Panc1 (cell line): ENCODE data around the gene HPN. TPM values are rescaled to one million over a fixed set of nuclear protein-coding genes. Genes with fewer than 3 reads are reported as not detected.

Experiments used
- ATAC-seq: fragments of 200-7000 bp; cut with Tn5 transposase; 2 replicates; pipeline ENCODE4 v1.9.1; 2020; ENCODE audit warnings: mild to moderate bottlenecking, moderate library complexity
- BruUV-seq: library from RNA; stranded (reverse); fragments of 400-500 nt; replicated peaks from 2 replicates; lab custom pipeline; 2021; lab: Mats Ljungman, UMichigan
- CTCF ChIA-PET: fragments of 300-600 bp; sonication (Branson Sonifier 250); formaldehyde crosslinking; loops from one replicate; lab custom pipeline; 2022; ENCODE audit warnings: antibody characterized with exemption; lab: Charles Lee
- POLR2A ChIA-PET: fragments of 300-600 bp; sonication (Branson Sonifier 250); formaldehyde crosslinking; loops from one replicate; lab custom pipeline; 2022; ENCODE audit warnings: antibody characterized with exemption; lab: Charles Lee
- DNase-seq: peaks from one replicate; pipeline ENCODE4 v3.0.0-alpha.2; 2010; ENCODE audit warnings: low read depth, low spot score
- H3K27ac ChIP-seq: 2 replicates; pipeline ENCODE4 v1.5.1; 2011; ENCODE audit warnings: mild to moderate bottlenecking, low read length, inconsistent platforms
- H3K27me3 ChIP-seq: fragments of 200-500 bp; sonication (Bioruptor generic); 2 replicates; pipeline ENCODE4 v1.6.0; 2014; ENCODE audit warnings: low read length, inconsistent platforms; ENCODE audit not compliant: control insufficient read depth, insufficient read depth
- H3K36me3 ChIP-seq: fragments of 200-500 bp; sonication (Bioruptor generic); 2 replicates; pipeline ENCODE4 v1.5.1; 2014; ENCODE audit warnings: inconsistent platforms, mild to moderate bottlenecking, low read length, moderate library complexity; ENCODE audit not compliant: control insufficient read depth, insufficient read depth
- H3K4me1 ChIP-seq: 2 replicates; pipeline ENCODE4 v1.5.1; 2011; ENCODE audit warnings: inconsistent platforms, mild to moderate bottlenecking, low read length, moderate library complexity; ENCODE audit not compliant: control insufficient read depth, insufficient read depth
- H3K4me3 ChIP-seq, 2 experiments: 2 replicates each; pipeline ENCODE4 v1.5.1; 2011 to 2012; ENCODE audit warnings: low read depth in 2 of 2, low read length in 2 of 2, mild to moderate bottlenecking in 2 of 2, inconsistent platforms in 1 of 2, moderate library complexity in 1 of 2
- H3K9me3 ChIP-seq: fragments of 200-500 bp; sonication (Bioruptor generic); 2 replicates; pipeline ENCODE4 v1.5.1; 2014; ENCODE audit warnings: low read depth, mild to moderate bottlenecking, inconsistent platforms, low read length, moderate library complexity; ENCODE audit not compliant: control insufficient read depth, insufficient read depth
- POLR2AphosphoS5 ChIP-seq: IDR thresholded peaks from 2 replicates; pipeline ENCODE4 v1.6.1; 2012; ENCODE audit warnings: mild to moderate bottlenecking, low read depth, low read length, moderate library complexity
- REST ChIP-seq, 2 experiments: IDR thresholded peaks; 2 replicates each; pipeline ENCODE4 v1.6.1; 2011 to 2012; ENCODE audit warnings: low read depth in 2 of 2, control low read depth in 1 of 2, low read length in 1 of 2, mild to moderate bottlenecking in 1 of 2, moderate library complexity in 1 of 2; ENCODE audit not compliant: insufficient read depth in 1 of 2
- SIN3A ChIP-seq: IDR thresholded peaks from 2 replicates; pipeline ENCODE4 v1.6.1; 2012; ENCODE audit warnings: low read depth, mild to moderate bottlenecking, low read length, moderate library complexity, borderline replicate concordance; ENCODE audit not compliant: insufficient read depth
- TCF7L2 ChIP-seq: IDR thresholded peaks from 2 replicates; pipeline ENCODE4 v1.6.1; 2011; ENCODE audit warnings: mild to moderate bottlenecking, low read depth, low read length, inconsistent platforms
- in situ Hi-C: cut with HindIII; loops from 2 replicates; pipeline ENCODE4 v1.10.0; 2016; ENCODE audit warnings: low sequenced_read_pairs, low pct_unique_long_range_greater_than_20kb
- intact Hi-C: fragments of 100-400 bp; cut with micrococcal nuclease; formaldehyde crosslinking; loops from one replicate; pipeline ENCODE4 v1.10.0; 2022; ENCODE audit not compliant: unreplicated experiment
- total RNA-seq: library from RNA; stranded (reverse); gene quantifications from one replicate; pipeline ENCODE4 v1.2.1, GENCODE V29; 2021; ENCODE audit not compliant: unreplicated experiment
- TF ChIP-seq, protein P1 (sequence below): fragments of 450-650 bp; IDR thresholded peaks from 2 replicates; pipeline ENCODE4 v1.5.1; 2017; ENCODE audit warnings: mild to moderate bottlenecking

Gene HPN
- total RNA-seq, 1 experiment from 2014 or later, result 0.08 TPM

DNA sequence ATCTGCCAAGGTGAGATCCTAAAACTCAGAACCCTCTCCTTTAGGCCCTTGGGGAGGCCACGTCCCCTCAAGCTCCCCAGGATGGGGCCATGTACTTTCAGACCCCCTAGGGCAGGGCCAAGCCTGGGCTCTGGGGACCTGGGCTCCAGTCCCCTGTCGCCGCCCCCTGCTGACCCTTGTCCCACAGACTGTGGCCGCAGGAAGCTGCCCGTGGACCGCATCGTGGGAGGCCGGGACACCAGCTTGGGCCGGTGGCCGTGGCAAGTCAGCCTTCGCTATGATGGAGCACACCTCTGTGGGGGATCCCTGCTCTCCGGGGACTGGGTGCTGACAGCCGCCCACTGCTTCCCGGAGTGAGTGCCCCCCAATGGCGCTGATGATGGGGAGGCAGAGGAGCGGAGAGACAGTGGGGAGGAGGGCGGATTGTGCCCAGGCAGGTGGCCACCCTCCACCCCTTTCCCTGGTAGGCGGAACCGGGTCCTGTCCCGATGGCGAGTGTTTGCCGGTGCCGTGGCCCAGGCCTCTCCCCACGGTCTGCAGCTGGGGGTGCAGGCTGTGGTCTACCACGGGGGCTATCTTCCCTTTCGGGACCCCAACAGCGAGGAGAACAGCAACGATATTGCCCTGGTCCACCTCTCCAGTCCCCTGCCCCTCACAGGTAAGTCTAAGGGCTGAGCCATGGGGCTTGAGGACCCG is 18.8 kb downstream of the HPN start:
- no TSS peak for BruUV-seq
- CTCF ChIA-PET, result no interaction called here

GRCh38 chr19:35061583-35062373 is 20.3 kb downstream of the HPN start:
- in situ Hi-C loops (no loop called here), intact Hi-C loops (no loop called here)
- no peaks in the 10 kb centered on the region for H3K9me3 ChIP-seq
- DNase-seq (no peak), ATAC-seq (no peak)
- no peaks in the 10 kb centered on the region for H3K36me3 ChIP-seq
- no peaks in the 10 kb centered on the region for H3K4me1 ChIP-seq
- ChIA-PET CTCF (interaction anchor here (0.6 kb wide), 2 partner anchors 30 to 433 kb away, joined by 3 to 12 read pairs; no protein-coding TSS in a partner anchor), POLR2A (no interaction called here)
- BruUV-seq, result no TSS peak
- no peak overlapping the region for H3K27ac ChIP-seq
- no peaks in the 10 kb centered on the region for H3K27me3 ChIP-seq
- no peak overlapping the region for H3K4me3 ChIP-seq
- no peak for TF ChIP-seq TCF7L2
- TF ChIP-seq REST (IDR thresholded peaks at IDR 0.05; ENCODE audit: insufficient read depth in 1 of 2, low read depth in 2 of 2, low read length in 1 of 2), result no peak
- TF ChIP-seq SIN3A, result no peak
- TF ChIP-seq, protein P1, sequence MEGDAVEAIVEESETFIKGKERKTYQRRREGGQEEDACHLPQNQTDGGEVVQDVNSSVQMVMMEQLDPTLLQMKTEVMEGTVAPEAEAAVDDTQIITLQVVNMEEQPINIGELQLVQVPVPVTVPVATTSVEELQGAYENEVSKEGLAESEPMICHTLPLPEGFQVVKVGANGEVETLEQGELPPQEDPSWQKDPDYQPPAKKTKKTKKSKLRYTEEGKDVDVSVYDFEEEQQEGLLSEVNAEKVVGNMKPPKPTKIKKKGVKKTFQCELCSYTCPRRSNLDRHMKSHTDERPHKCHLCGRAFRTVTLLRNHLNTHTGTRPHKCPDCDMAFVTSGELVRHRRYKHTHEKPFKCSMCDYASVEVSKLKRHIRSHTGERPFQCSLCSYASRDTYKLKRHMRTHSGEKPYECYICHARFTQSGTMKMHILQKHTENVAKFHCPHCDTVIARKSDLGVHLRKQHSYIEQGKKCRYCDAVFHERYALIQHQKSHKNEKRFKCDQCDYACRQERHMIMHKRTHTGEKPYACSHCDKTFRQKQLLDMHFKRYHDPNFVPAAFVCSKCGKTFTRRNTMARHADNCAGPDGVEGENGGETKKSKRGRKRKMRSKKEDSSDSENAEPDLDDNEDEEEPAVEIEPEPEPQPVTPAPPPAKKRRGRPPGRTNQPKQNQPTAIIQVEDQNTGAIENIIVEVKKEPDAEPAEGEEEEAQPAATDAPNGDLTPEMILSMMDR, result no peak
- TF ChIP-seq POLR2AphosphoS5, result no peak

More for the DNA sequence above, 18.8 kb downstream of the HPN start:
- Histone ChIP-seq H3K36me3 (no peaks in the 10 kb centered on the region), H3K4me3 (no peak overlapping the region), H3K4me1 (no peaks in the 10 kb centered on the region), H3K9me3 (no peaks in the 10 kb centered on the region), H3K27me3 (peaks cover 2% of the 10 kb centered on the region; the same call in 1 of the 2 replicates), H3K27ac (no peak overlapping the region)
- POLR2A ChIA-PET, result no interaction called here
- intact Hi-C loops (no loop called here), in situ Hi-C loops (no loop called here)
- DNase-seq (no peak), ATAC-seq (no peak)
- no peak for TF ChIP-seq REST (IDR thresholded peaks at IDR 0.05; ENCODE audit: insufficient read depth in 1 of 2, low read depth in 2 of 2, low read length in 1 of 2)
- TF ChIP-seq POLR2AphosphoS5, result no peak
- TF ChIP-seq SIN3A, result no peak
- no peak for TF ChIP-seq TCF7L2
- TF ChIP-seq, protein P1, result no peak
